NB4 (cell line): ENCODE data around the gene VASH2.

Experiments used
- DNase-seq: peaks from one replicate; pipeline ENCODE4 v3.0.0; 2010; ENCODE audit warnings: low read depth
- H3K4me3 ChIP-seq: one replicate; pipeline ENCODE4 v1.5.1; 2011; ENCODE audit warnings: mild to moderate bottlenecking, low read depth, low read length, moderate library complexity
- MYC ChIP-seq: IDR thresholded peaks from 2 replicates; pipeline ENCODE4 v1.6.1; 2011; ENCODE audit warnings: low read depth, low read length
- POLR2A ChIP-seq: IDR thresholded peaks from 2 replicates; pipeline ENCODE4 v1.6.1; 2011; ENCODE audit warnings: mild to moderate bottlenecking; ENCODE audit not compliant: insufficient read length; ENCODE audit errors: extremely low read depth
- TF ChIP-seq, protein P1 (sequence below): IDR thresholded peaks from one replicate; pipeline ENCODE4 v1.5.1; 2012; ENCODE audit warnings: low read depth, low read length
- TF ChIP-seq, protein P2 (sequence below): IDR thresholded peaks from 2 replicates; pipeline ENCODE4 v1.6.1; 2011; ENCODE audit warnings: low read depth, low read length

The VASH2 gene

DNA sequence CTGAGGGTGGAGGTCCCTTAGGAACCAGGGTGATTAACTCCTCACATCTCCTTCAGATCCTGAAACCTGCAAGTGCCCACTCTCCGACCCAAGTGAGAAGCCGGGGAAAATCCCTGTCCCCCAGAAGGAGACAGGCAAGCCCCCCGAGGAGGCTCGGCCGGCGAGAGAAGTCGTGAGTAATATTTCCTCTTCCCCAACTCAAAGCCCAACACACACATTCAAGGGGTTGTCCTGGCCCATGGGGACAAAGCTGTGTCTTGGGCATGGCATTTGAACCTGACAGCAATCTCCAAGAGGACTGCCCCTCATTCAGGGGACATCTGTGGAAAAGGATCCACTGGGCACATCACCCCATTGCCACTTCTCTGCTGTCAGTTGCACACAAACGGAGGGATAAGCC, 23.6 kb downstream of the VASH2 start:
- DNase-seq: no peak
- TF ChIP-seq MYC (no peak), POLR2A (no peak)
- TF ChIP-seq, protein P1, sequence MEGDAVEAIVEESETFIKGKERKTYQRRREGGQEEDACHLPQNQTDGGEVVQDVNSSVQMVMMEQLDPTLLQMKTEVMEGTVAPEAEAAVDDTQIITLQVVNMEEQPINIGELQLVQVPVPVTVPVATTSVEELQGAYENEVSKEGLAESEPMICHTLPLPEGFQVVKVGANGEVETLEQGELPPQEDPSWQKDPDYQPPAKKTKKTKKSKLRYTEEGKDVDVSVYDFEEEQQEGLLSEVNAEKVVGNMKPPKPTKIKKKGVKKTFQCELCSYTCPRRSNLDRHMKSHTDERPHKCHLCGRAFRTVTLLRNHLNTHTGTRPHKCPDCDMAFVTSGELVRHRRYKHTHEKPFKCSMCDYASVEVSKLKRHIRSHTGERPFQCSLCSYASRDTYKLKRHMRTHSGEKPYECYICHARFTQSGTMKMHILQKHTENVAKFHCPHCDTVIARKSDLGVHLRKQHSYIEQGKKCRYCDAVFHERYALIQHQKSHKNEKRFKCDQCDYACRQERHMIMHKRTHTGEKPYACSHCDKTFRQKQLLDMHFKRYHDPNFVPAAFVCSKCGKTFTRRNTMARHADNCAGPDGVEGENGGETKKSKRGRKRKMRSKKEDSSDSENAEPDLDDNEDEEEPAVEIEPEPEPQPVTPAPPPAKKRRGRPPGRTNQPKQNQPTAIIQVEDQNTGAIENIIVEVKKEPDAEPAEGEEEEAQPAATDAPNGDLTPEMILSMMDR: no peak
- TF ChIP-seq, protein P2, sequence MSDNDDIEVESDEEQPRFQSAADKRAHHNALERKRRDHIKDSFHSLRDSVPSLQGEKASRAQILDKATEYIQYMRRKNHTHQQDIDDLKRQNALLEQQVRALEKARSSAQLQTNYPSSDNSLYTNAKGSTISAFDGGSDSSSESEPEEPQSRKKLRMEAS: no peak
- H3K4me3 ChIP-seq: no peak overlapping the region

DNA sequence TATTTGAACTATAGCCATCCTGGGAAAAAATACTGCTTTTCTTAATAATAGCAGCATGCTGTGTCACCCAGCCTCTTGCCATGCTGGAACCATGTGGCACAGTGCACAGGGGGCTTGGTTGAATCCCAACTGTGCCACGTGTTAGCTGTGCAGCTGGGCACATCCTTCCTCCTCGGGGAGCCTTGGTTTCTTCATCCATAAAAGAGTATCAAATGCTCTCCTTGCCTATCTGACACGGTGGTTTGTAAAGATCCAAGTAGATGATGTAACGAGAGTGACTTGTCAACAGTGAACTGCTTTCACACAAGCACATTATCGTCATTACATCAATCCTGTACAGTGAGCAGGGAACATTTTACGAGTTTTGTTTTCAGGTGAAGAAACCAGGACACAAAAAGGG, 24.4 kb downstream of the VASH2 start:
- no peak overlapping the region for H3K4me3 ChIP-seq
- no peak for DNase-seq
- TF ChIP-seq, protein P2: no peak; the same call in 1 of the 2 replicates
- no peak for TF ChIP-seq POLR2A
- no peak for TF ChIP-seq MYC

DNA sequence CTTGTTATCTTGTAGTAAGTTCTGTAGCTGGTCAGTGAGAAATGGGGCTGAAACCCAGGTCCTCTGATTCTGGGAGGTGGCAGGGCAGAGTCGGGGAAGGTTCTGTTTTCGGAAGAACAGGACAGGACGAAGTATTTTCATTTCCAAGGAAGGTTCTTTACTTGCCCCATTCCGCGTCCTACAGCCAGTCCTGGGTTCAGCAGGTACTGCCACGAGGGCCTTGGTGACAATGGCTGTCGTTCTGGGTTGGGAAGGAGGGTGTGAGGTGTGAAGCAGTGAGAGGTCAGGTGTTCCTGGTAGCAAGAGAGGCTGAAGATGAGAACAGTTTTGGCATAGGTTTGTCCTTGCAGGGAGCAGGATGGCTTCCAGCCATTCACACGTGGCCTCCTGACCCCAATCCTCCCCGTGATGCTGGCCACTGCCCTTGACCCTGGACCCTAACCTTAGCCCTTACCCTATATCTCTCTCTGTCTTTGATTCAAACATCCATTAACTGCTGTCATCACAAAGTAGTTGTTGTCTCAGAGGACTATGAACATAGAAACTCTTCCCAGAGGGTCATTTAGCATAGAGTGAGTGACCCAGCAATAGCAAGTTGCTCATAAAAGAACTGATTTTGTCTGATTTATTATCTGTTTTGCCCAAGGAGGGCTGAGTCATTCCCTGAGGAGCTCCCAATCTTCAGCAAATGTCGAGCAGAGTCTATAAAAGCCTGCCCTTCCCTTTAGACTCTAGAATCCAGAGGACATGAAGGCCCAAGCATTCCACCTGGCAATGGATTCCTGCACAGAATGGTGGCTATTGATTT, 25.0 kb downstream of the VASH2 start:
- no peak overlapping the region for H3K4me3 ChIP-seq
- no peak for DNase-seq
- TF ChIP-seq, protein P1: no peak
- TF ChIP-seq MYC (no peak), POLR2A (no peak)
- TF ChIP-seq, protein P2: no peak

DNA sequence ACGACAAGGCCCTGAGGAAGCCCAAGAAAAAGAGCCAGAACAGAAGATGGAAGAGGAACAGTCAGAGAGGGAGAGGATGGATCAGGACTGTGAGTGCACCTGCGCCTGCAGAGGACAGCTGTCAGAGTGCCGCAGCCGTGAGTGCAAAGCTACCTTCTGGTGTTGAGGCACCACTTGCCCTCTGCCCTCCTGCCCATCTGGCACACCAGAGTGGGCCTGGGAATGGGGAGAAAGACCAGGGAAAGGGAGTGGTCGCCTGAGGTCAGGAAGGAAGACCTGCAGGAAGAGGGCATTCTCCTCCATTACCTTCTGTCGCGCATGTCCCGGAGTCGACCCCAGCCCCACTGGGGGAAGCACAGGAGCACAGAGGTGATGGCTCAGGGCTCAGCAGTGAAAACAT, 26.2 kb downstream of the VASH2 start:
- TF ChIP-seq MYC: no peak
- no peak for TF ChIP-seq POLR2A
- TF ChIP-seq, protein P1: no peak
- TF ChIP-seq, protein P2: no peak
- no peak for DNase-seq

DNA sequence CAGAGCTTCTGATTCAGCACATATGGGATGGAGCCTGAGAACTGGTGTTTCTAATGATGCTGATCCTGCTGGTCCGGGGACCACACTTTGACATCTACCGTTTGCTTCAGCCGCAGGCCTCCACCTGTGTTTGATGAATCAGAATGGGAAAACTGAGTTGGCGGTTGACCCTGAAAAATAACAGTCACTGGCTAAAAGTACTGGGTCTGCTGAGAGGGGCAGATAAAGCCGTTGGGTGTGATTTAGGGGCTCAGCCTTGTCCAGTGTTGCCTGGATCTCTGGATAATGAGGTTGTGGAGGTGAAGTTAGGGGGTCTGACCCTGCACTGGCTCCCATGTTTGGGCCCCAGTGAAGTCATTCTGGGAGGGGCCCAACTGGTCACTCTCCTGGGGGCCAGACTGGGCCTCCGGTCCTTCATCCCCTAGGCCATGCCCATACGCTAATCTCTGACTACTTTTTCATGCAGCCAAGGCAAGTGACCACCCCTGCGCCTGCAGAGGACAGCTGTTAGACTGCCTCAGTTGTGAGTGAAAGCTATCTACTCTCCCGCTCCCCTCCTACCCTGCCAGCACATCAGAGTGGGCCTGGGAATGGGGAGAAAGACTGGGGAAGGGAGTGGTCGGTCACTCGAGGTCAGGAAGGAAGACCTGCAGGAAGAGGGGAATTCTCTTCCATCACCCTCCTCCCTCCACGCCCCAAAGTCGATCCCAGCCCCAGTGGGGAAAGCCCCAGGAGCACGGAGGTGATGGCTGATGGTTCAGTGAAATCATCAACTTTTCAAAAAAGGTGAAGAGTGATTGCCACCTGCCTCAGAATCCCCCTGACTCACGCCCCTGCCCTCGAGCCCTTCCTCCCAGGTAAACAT, 27.7 kb downstream of the VASH2 start:
- TF ChIP-seq, protein P1: no peak
- TF ChIP-seq, protein P2: no peak
- TF ChIP-seq POLR2A (no peak), MYC (no peak)
- no peak overlapping the region for H3K4me3 ChIP-seq
- no peak for DNase-seq

More for the DNA sequence above, 26.2 kb downstream of the VASH2 start:
- no peak overlapping the region for H3K4me3 ChIP-seq
